Fibroblast of lung (primary cell): Measurements from ENCODE around the gene GPC5.

Source experiments
- CTCF ChIP-seq, 2 donors: IDR thresholded peaks in 1 of 2; conservative IDR thresholded peaks in 1 of 2; 1 replicate in 1 of 2; 2 replicates in 1 of 2; pipeline ENCODE4 v1.5.1; 2011 to 2012; ENCODE audit warnings: low read length in 2 of 2, control low read depth in 1 of 2, inconsistent platforms in 1 of 2, low read depth in 1 of 2, mild to moderate bottlenecking in 1 of 2
- EZH2 ChIP-seq: IDR thresholded peaks from 2 replicates; pipeline ENCODE4 v1.5.1; 2012; ENCODE audit warnings: low read length, control low read depth, mild to moderate bottlenecking; ENCODE audit errors: missing control alignments

- TF ChIP-seq EZH2 = no peak
- TF ChIP-seq CTCF (conservative IDR thresholded peaks at IDR 0.05 in 1 of 2, IDR thresholded peaks at IDR 0.05 in 1 of 2; ENCODE audit: low read depth in 1 of 2, low read length in 2 of 2) = no peak
Observed at GRCh38 chr13:92612892-92613291, 1214.5 kb downstream of the GPC5 start.
